Kidney tubule cell (primary cell): ENCODE data around the gene FBXO11.

ENCODE experiments used
- DNase-seq: peaks from one replicate; pipeline ENCODE4 v3.0.0-alpha.2; 2018; ENCODE audit warnings: low spot score

The FBXO11 gene

GRCh38 chr2:47849368-47849767 is 56.9 kb downstream of the FBXO11 start:
- no peak for DNase-seq

GRCh38 chr2:47844162-47844561 is 62.1 kb downstream of the FBXO11 start:
- DNase-seq = no peak

- DNase-seq = no peak
Observed at GRCh38 chr2:47843407-47843806, 62.9 kb downstream of the FBXO11 start.

- no peak for DNase-seq
Observed at GRCh38 chr2:47842846-47843245, 63.5 kb downstream of the FBXO11 start.

GRCh38 chr2:47838686-47839085 is 67.6 kb downstream of the FBXO11 start:
- DNase-seq = peak; percentile 26

GRCh38 chr2:47838249-47838648 is 68.0 kb downstream of the FBXO11 start:
- no peak for DNase-seq

GRCh38 chr2:47833516-47833968 is 72.8 kb downstream of the FBXO11 start:
- no peak for DNase-seq

- DNase-seq = no peak
Observed at GRCh38 chr2:47822518-47822917, 83.8 kb downstream of the FBXO11 start.

GRCh38 chr2:47819834-47820233 is 86.5 kb downstream of the FBXO11 start:
- DNase-seq = no peak

- DNase-seq = no peak
Observed at GRCh38 chr2:47818777-47819176, 87.5 kb downstream of the FBXO11 start.

- DNase-seq = no peak
Observed at GRCh38 chr2:47815764-47816163, 90.5 kb downstream of the FBXO11 start.

GRCh38 chr2:47811668-47812067 is 94.6 kb downstream of the FBXO11 start:
- DNase-seq = no peak

- DNase-seq = peak; percentile 7
Observed at GRCh38 chr2:47810850-47811249, 95.4 kb downstream of the FBXO11 start.

GRCh38 chr2:47809903-47810302 is 96.4 kb downstream of the FBXO11 start:
- DNase-seq = no peak

GRCh38 chr2:47808614-47809013 is 97.7 kb downstream of the FBXO11 start:
- no peak for DNase-seq

GRCh38 chr2:47805850-47806249 is 100.4 kb downstream of the FBXO11 start:
- DNase-seq = no peak

- no peak for DNase-seq
Observed at GRCh38 chr2:47803770-47804169, 102.5 kb downstream of the FBXO11 start.

- no peak for DNase-seq
Observed at GRCh38 chr2:47803363-47803762, 102.9 kb downstream of the FBXO11 start.

GRCh38 chr2:47801118-47801517 is 105.2 kb downstream of the FBXO11 start:
- no peak for DNase-seq

GRCh38 chr2:47799031-47799609 is 107.2 kb downstream of the FBXO11 start:
- no peak for DNase-seq

- DNase-seq = no peak
Observed at GRCh38 chr2:47798631-47799030, 107.7 kb downstream of the FBXO11 start.

GRCh38 chr2:47796090-47796697 is 110.1 kb downstream of the FBXO11 start:
- no peak for DNase-seq

- DNase-seq = no peak
Observed at GRCh38 chr2:47785986-47786385, 120.3 kb downstream of the FBXO11 start.

GRCh38 chr2:47784352-47784851 is 121.9 kb downstream of the FBXO11 start:
- DNase-seq = peak; percentile 44
